IMR-90 (cell line): ENCODE measurements around the gene ANOS1. TPM values are rescaled to one million over a fixed set of nuclear protein-coding genes. Genes with fewer than 3 reads are reported as not detected.

ENCODE experiments used
- ATAC-seq: fragments of 200-7000 bp; cut with Tn5 transposase; 2 replicates; pipeline ENCODE4 v1.9.1; 2020; ENCODE audit warnings: low read depth, mild to moderate bottlenecking, moderate library complexity
- BruUV-seq: library from RNA; stranded (reverse); fragments of 400-500 nt; replicated peaks from 2 replicates; lab custom pipeline; 2021; lab: Mats Ljungman, UMichigan
- CTCF ChIA-PET: fragments of 300-600 bp; formaldehyde crosslinking; extraction: SDS; loops from one replicate; lab custom pipeline; 2021; ENCODE audit warnings: antibody characterized with exemption; lab: Yijun Ruan, JAX
- POLR2A ChIA-PET: fragments of 300-600 bp; sonication (Branson Sonifier 250); formaldehyde crosslinking; loops from one replicate; lab custom pipeline; 2022; ENCODE audit warnings: antibody characterized with exemption; ENCODE audit not compliant: unreplicated experiment; lab: Charles Lee
- DNase-seq: peaks from one replicate; pipeline ENCODE4 v3.0.0; 2013
- H2AFZ ChIP-seq: replicated peaks from 2 replicates; pipeline ENCODE3; 2013; ENCODE audit warnings: low read length, mild to moderate bottlenecking; ENCODE audit not compliant: poor library complexity
- H2AK5ac ChIP-seq: 2 replicates; pipeline ENCODE4 v1.6.1; 2013; ENCODE audit warnings: low read depth, low read length, inconsistent platforms
- H2AK9ac ChIP-seq: replicated peaks from 2 replicates; pipeline ENCODE3; 2013; ENCODE audit warnings: mild to moderate bottlenecking, low read depth, low read length, moderate library complexity; ENCODE audit not compliant: poor library complexity
- H2BK120ac ChIP-seq: 2 replicates; pipeline ENCODE4 v1.6.1; 2013; ENCODE audit warnings: low read depth, low read length, inconsistent platforms
- H2BK15ac ChIP-seq: 3 replicates; pipeline ENCODE4 v1.6.1; 2013; ENCODE audit warnings: low read depth, low read length, inconsistent platforms
- H2BK20ac ChIP-seq: 2 replicates; pipeline ENCODE4 v1.6.1; 2013; ENCODE audit warnings: low read depth, mild to moderate bottlenecking, inconsistent platforms, low read length, moderate library complexity
- H2BK5ac ChIP-seq: 2 replicates; pipeline ENCODE4 v1.6.1; 2013; ENCODE audit warnings: mild to moderate bottlenecking, low read depth, low read length, inconsistent platforms; ENCODE audit not compliant: poor library complexity, severe bottlenecking
- H3K14ac ChIP-seq: replicated peaks from 2 replicates; pipeline ENCODE4 v1.6.1; 2013; ENCODE audit warnings: low read depth, low read length, inconsistent platforms
- H3K18ac ChIP-seq: 2 replicates; pipeline ENCODE4 v1.6.1; 2013; ENCODE audit warnings: low read depth, low read length, control low read depth
- H3K23ac ChIP-seq: 2 replicates; pipeline ENCODE4 v1.6.1; 2013; ENCODE audit warnings: low read depth, low read length, inconsistent platforms
- H3K27ac ChIP-seq: 2 replicates; pipeline ENCODE4 v1.5.1; 2013; ENCODE audit warnings: mild to moderate bottlenecking, control low read depth, low read length; ENCODE audit not compliant: insufficient read depth
- H3K27me3 ChIP-seq: 2 replicates; pipeline ENCODE4 v1.6.1; 2013; ENCODE audit warnings: low read length; ENCODE audit not compliant: control insufficient read depth, insufficient read depth
- H3K36me3 ChIP-seq: 2 replicates; pipeline ENCODE4 v1.6.1; 2013; ENCODE audit warnings: low read length, mixed read lengths; ENCODE audit not compliant: control insufficient read depth, insufficient read depth
- H3K4ac ChIP-seq: 2 replicates; pipeline ENCODE4 v1.6.1; 2013; ENCODE audit warnings: low read depth, low read length, inconsistent platforms
- H3K4me1 ChIP-seq: 2 replicates; pipeline ENCODE4 v1.6.1; 2013; ENCODE audit warnings: low read length, mixed read lengths; ENCODE audit not compliant: control insufficient read depth, insufficient read depth
- H3K4me2 ChIP-seq: 2 replicates; pipeline ENCODE4 v1.6.1; 2013; ENCODE audit warnings: low read depth, mild to moderate bottlenecking, control low read depth, low read length, moderate library complexity
- H3K4me3 ChIP-seq: 2 replicates; pipeline ENCODE4 v1.5.1; 2013; ENCODE audit warnings: low read depth, mild to moderate bottlenecking, control low read depth, low read length, moderate library complexity; ENCODE audit not compliant: insufficient read depth
- H3K56ac ChIP-seq: 2 replicates; pipeline ENCODE4 v1.6.1; 2013; ENCODE audit warnings: low read length, inconsistent platforms; ENCODE audit not compliant: insufficient read depth; ENCODE audit errors: extremely low read depth
- H3K79me1 ChIP-seq, 2 experiments: 2 replicates each; pipeline ENCODE4 v1.6.1; 2013; ENCODE audit warnings: low read length in 2 of 2, inconsistent platforms in 1 of 2, low read depth in 1 of 2
- H3K9ac ChIP-seq: 2 replicates; pipeline ENCODE4 v1.6.1; 2013; ENCODE audit warnings: low read depth, low read length, control low read depth
- H3K9me1 ChIP-seq: 2 replicates; pipeline ENCODE4 v1.6.1; 2013; ENCODE audit warnings: low read length, inconsistent platforms; ENCODE audit not compliant: insufficient read depth
- H3K9me3 ChIP-seq: 2 replicates; pipeline ENCODE4 v1.6.1; 2013; ENCODE audit warnings: low read length; ENCODE audit not compliant: control insufficient read depth, insufficient read depth
- H4K20me1 ChIP-seq: 2 replicates; pipeline ENCODE4 v1.6.1; 2013; ENCODE audit warnings: low read length, inconsistent platforms; ENCODE audit not compliant: insufficient read depth
- H4K5ac ChIP-seq: 2 replicates; pipeline ENCODE4 v1.6.1; 2013; ENCODE audit warnings: mild to moderate bottlenecking, low read depth, low read length, control low read depth
- H4K8ac ChIP-seq, 2 experiments: 2 replicates each; pipeline ENCODE4 v1.6.1; 2013; ENCODE audit warnings: low read depth in 2 of 2, low read length in 2 of 2, control low read depth in 1 of 2, inconsistent platforms in 1 of 2
- H4K91ac ChIP-seq: 2 replicates; pipeline ENCODE4 v1.6.1; 2013; ENCODE audit warnings: low read depth, low read length, inconsistent platforms; ENCODE audit not compliant: insufficient read depth
- CEBPB ChIP-seq: IDR thresholded peaks from 2 replicates; pipeline ENCODE4 v1.6.1; 2012; ENCODE audit warnings: low read depth, low read length, improper control_type of control experiment
- MXI1 ChIP-seq: IDR thresholded peaks from 2 replicates; pipeline ENCODE4 v1.6.1; 2012; ENCODE audit warnings: low read depth, mild to moderate bottlenecking, low read length, moderate library complexity, borderline replicate concordance
- RFX5 ChIP-seq: IDR thresholded peaks from 2 replicates; pipeline ENCODE4 v1.8.0; 2012; ENCODE audit warnings: low read depth, mild to moderate bottlenecking, low read length, moderate library complexity
- WGBS, 2 experiments: methylation state at CpG; one replicate each; pipeline versions ENCODE4 v1.1.5 to v1.1.7; 2013; ENCODE audit warnings: missing lambda C conversion rate in 2 of 2; ENCODE audit not compliant: insufficient read length in 1 of 2; ENCODE audit errors: extremely low coverage in 2 of 2; 5-methylcytosine and 5-hydroxymethylcytosine counted together
- dilution Hi-C: fragments of 300-500 bp; cut with HindIII; formaldehyde crosslinking; loops from one replicate; pipeline ENCODE4 v1.14.3; 2018; ENCODE audit warnings: low sequenced_read_pairs; ENCODE audit not compliant: unreplicated experiment
- in situ Hi-C: fragments of 300-500 bp; cut with MboI; formaldehyde crosslinking; loops from 3 replicates; pipeline ENCODE4 v1.14.3; 2019; ENCODE audit warnings: low sequenced_read_pairs, inconsistent platforms, mixed read lengths
- intact Hi-C: fragments of 100-400 bp; cut with micrococcal nuclease; formaldehyde crosslinking; loops from 2 replicates; pipeline ENCODE4 v1.10.0; 2022
- polyA plus RNA-seq, 3 experiments: library from polyadenylated mRNA; depleted of rRNA; stranded (reverse); fragments of >200 nt; gene quantifications; 2 replicates each; pipeline ENCODE4 v1.2.3, GENCODE V29; 2012; ENCODE audit warnings: low replicate concordance in 1 of 3
- total RNA-seq: library from RNA; depleted of rRNA; stranded (reverse); fragments of >200 nt; gene quantifications from 2 replicates; pipeline ENCODE4 v1.2.3, GENCODE V29; 2012
- TF ChIP-seq, protein P1 (sequence below): fragments of 150-350 bp; IDR thresholded peaks from 2 replicates; pipeline ENCODE4 v1.6.1; 2017; ENCODE audit warnings: mild to moderate bottlenecking, antibody characterized with exemption, low read length, low read depth

The ANOS1 gene
- total and polyA plus RNA-seq, 2 of the 4 experiments (the other 2 are of a cell fraction), result under 0.01 to 0.17 TPM

GRCh38 chrX:8663325-8663724 lies 68.6 kb downstream of the ANOS1 start:
- Histone ChIP-seq H2BK5ac (no peak overlapping the region), H3K18ac (no peak overlapping the region), H3K4me3 (no peak overlapping the region), H2BK120ac (no peak overlapping the region), H3K27ac (no peak overlapping the region), H2BK20ac (no peak overlapping the region), H3K79me1 (no peaks in the 10 kb centered on the region), H2AK5ac (no peak overlapping the region), H2BK15ac (no peak overlapping the region), H3K4me2 (no peak overlapping the region), H3K27me3 (no peaks in the 10 kb centered on the region), H3K9me1 (no peaks in the 10 kb centered on the region), H3K14ac (no peak overlapping the region), H2AFZ (no peak overlapping the region), H4K5ac (no peak overlapping the region), H3K23ac (no peak overlapping the region), H4K20me1 (no peaks in the 10 kb centered on the region), H3K9ac (no peak overlapping the region), H3K9me3 (peaks cover 5% of the 10 kb centered on the region), H2AK9ac (no peak overlapping the region), H4K8ac (no peak overlapping the region), H3K36me3 (no peaks in the 10 kb centered on the region), H3K56ac (no peak overlapping the region), H4K91ac (no peak overlapping the region), H3K4me1 (no peaks in the 10 kb centered on the region), H3K4ac (no peak overlapping the region)
- ChIA-PET CTCF (no interaction called here), POLR2A (no interaction called here)
- TF ChIP-seq, protein P1, sequence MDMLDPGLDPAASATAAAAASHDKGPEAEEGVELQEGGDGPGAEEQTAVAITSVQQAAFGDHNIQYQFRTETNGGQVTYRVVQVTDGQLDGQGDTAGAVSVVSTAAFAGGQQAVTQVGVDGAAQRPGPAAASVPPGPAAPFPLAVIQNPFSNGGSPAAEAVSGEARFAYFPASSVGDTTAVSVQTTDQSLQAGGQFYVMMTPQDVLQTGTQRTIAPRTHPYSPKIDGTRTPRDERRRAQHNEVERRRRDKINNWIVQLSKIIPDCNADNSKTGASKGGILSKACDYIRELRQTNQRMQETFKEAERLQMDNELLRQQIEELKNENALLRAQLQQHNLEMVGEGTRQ, result no peak
- TF ChIP-seq RFX5, result no peak
- TF ChIP-seq CEBPB, result no peak
- no peak for TF ChIP-seq MXI1
- dilution Hi-C loops (no loop called here), intact Hi-C loops (no loop called here), in situ Hi-C loops (no loop called here)
- BruUV-seq, result no TSS peak
- WGBS, 2 experiments, result no CpG with 5 or more reads among the region's 1 CpG
- ATAC-seq (no peak), DNase-seq (no peak)
